GM12874 (cell line): ENCODE measurements around the gene DDAH1.

ENCODE experiments used
- CTCF ChIP-seq: IDR thresholded peaks from 2 replicates; pipeline ENCODE4 v1.5.1; 2011; ENCODE audit warnings: low read depth, mild to moderate bottlenecking, control low read depth, low read length, moderate library complexity; ENCODE audit not compliant: insufficient read depth

Gene DDAH1

GRCh38 chr1:85404408-85404807 is 60.6 kb downstream of the DDAH1 start:
- TF ChIP-seq CTCF: no peak

GRCh38 chr1:85398391-85399064 is 66.4 kb downstream of the DDAH1 start:
- TF ChIP-seq CTCF: no peak

GRCh38 chr1:85397490-85398032 is 67.4 kb downstream of the DDAH1 start:
- TF ChIP-seq CTCF: no peak

- TF ChIP-seq CTCF: no peak
Observed at GRCh38 chr1:85396194-85396593, 68.8 kb downstream of the DDAH1 start.

GRCh38 chr1:85394130-85394529 is 70.8 kb downstream of the DDAH1 start:
- no peak for TF ChIP-seq CTCF

- TF ChIP-seq CTCF: no peak
Observed at GRCh38 chr1:85393490-85393889, 71.5 kb downstream of the DDAH1 start.

- no peak for TF ChIP-seq CTCF
Observed at GRCh38 chr1:85388416-85388815, 76.5 kb downstream of the DDAH1 start.
